HCT116 (cell line): ENCODE data around the gene STX2. TPM values are rescaled to one million over a fixed set of nuclear protein-coding genes. Genes with fewer than 3 reads are reported as not detected.

Source experiments
- ATAC-seq: fragments of 200-7000 bp; cut with Tn5 transposase; 2 replicates; pipeline ENCODE4 v1.9.1; 2020; ENCODE audit warnings: mild to moderate bottlenecking, moderate library complexity
- BruUV-seq: library from RNA; stranded (reverse); fragments of 400-500 nt; replicated peaks from 2 replicates; lab custom pipeline; 2021; lab: Mats Ljungman, UMichigan
- CTCF ChIA-PET: fragments of 300-600 bp; sonication (Branson Sonifier 250); formaldehyde crosslinking; loops from one replicate; lab custom pipeline; 2021; ENCODE audit warnings: antibody characterized with exemption; lab: Charles Lee
- POLR2A ChIA-PET: fragments of 300-600, 350-600 bp; sonication (Branson Sonifier 250); formaldehyde crosslinking; loops from one replicate; lab custom pipeline; 2021; ENCODE audit warnings: antibody characterized with exemption; lab: Charles Lee
- RAD21 ChIA-PET, 2 experiments: fragments of 300-600 bp; sonication (Branson Sonifier 250); formaldehyde crosslinking; loops; one replicate each; lab custom pipeline; 2023; ENCODE audit warnings: low total read pairs in 2 of 2; ENCODE audit not compliant: uncharacterized antibody in 2 of 2, unreplicated experiment in 2 of 2, low non-redundant PET in 1 of 2; lab: Charles Lee
- DNase-seq: peaks from one replicate; pipeline ENCODE4 v3.0.0-alpha.2; 2010; ENCODE audit warnings: low read depth, low spot score
- H2AFZ ChIP-seq: fragments of 200-600 bp; shearing (Covaris generic), sonication (generic); 2 replicates; pipeline ENCODE4 v1.6.1; 2017; ENCODE audit warnings: low read depth, mixed run types, mixed read lengths, antibody characterized with exemption, low read length; ENCODE audit not compliant: poor library complexity, severe bottlenecking
- H3K27ac ChIP-seq: 2 replicates; pipeline ENCODE4 v1.5.1; 2012; ENCODE audit warnings: low read depth, low read length
- H3K27me3 ChIP-seq: fragments of 200-600 bp; sonication (generic); 2 replicates; pipeline ENCODE4 v1.6.1; 2016; ENCODE audit warnings: mixed run types, low read length, mixed read lengths; ENCODE audit not compliant: insufficient read depth
- H3K36me3 ChIP-seq, 2 experiments: fragments of 200-500 bp in 1 of 2; fragments of 200-600 bp in 1 of 2; sonication (Bioruptor generic) in 1 of 2; sonication (generic) in 1 of 2; 2 replicates each; pipeline versions ENCODE4 v1.5.1 to v1.6.1; 2014 to 2016; ENCODE audit warnings: low read length in 2 of 2, inconsistent platforms in 1 of 2, mixed read lengths in 1 of 2, mixed run types in 1 of 2; ENCODE audit not compliant: insufficient read depth in 2 of 2, control insufficient read depth in 1 of 2
- H3K4me1 ChIP-seq, 2 experiments: fragments of 200-600 bp in 1 of 2; sonication (generic) in 1 of 2; 2 replicates each; pipeline versions ENCODE4 v1.5.1 to v1.6.1; 2012 to 2017; ENCODE audit warnings: low read length in 2 of 2, inconsistent platforms in 1 of 2, mild to moderate bottlenecking in 1 of 2, mixed read lengths in 1 of 2, mixed run types in 1 of 2, moderate library complexity in 1 of 2; ENCODE audit not compliant: insufficient read depth in 2 of 2, control insufficient read depth in 1 of 2
- H3K4me2 ChIP-seq: fragments of 200-600 bp; sonication (generic); 2 replicates; pipeline ENCODE4 v1.6.1; 2017; ENCODE audit warnings: mixed run types, low read length, mixed read lengths
- H3K4me3 ChIP-seq, 2 experiments: fragments of 200-600 bp in 1 of 2; sonication (generic) in 1 of 2; replicated peaks in 1 of 2; 2 replicates each; pipeline ENCODE4 v1.5.1; 2011 to 2016; ENCODE audit warnings: low read length in 2 of 2, control low read depth in 1 of 2, low read depth in 1 of 2, mild to moderate bottlenecking in 1 of 2, mixed read lengths in 1 of 2, mixed run types in 1 of 2
- H3K79me2 ChIP-seq: fragments of 200-600 bp; sonication (generic); 2 replicates; pipeline ENCODE4 v1.6.1; 2017; ENCODE audit warnings: mild to moderate bottlenecking, mixed run types, low read length, moderate library complexity, mixed read lengths; ENCODE audit not compliant: insufficient read depth
- H3K9ac ChIP-seq: fragments of 200-600 bp; sonication (generic); 2 replicates; pipeline ENCODE4 v1.6.1; 2016; ENCODE audit warnings: low read length, mixed read lengths
- H3K9me2 ChIP-seq: fragments of 200-600 bp; sonication (generic), shearing (Covaris generic); 2 replicates; pipeline ENCODE4 v1.6.1; 2017; ENCODE audit warnings: mixed run types, mild to moderate bottlenecking, moderate library complexity; ENCODE audit not compliant: insufficient read depth
- H3K9me3 ChIP-seq, 2 experiments: fragments of 200-500 bp in 1 of 2; fragments of 200-600 bp in 1 of 2; sonication (Bioruptor generic) in 1 of 2; sonication (generic) in 1 of 2; 2 replicates each; pipeline ENCODE4 v1.6.1; 2014 to 2017; ENCODE audit warnings: low read length in 2 of 2, mixed read lengths in 2 of 2, inconsistent platforms in 1 of 2, low read depth in 1 of 2, mild to moderate bottlenecking in 1 of 2, mixed run types in 1 of 2, moderate library complexity in 1 of 2; ENCODE audit not compliant: control insufficient read depth in 1 of 2, insufficient read depth in 1 of 2
- H4K20me1 ChIP-seq: fragments of 200-600 bp; sonication (generic), shearing (Covaris generic); 2 replicates; pipeline ENCODE4 v1.6.1; 2017; ENCODE audit warnings: mixed run types, mild to moderate bottlenecking, moderate library complexity; ENCODE audit not compliant: insufficient read depth
- CTCF ChIP-seq, 3 experiments: fragments of 200-600 bp in 1 of 3; sonication (generic) in 1 of 3; IDR thresholded peaks in 2 of 3; conservative IDR thresholded peaks in 1 of 3; 2 replicates each; pipeline ENCODE4 v1.5.1; 2012 to 2017; ENCODE audit warnings: low read depth in 2 of 3, low read length in 2 of 3, antibody characterized with exemption in 1 of 3, borderline replicate concordance in 1 of 3, control low read depth in 1 of 3, mild to moderate bottlenecking in 1 of 3, mixed read lengths in 1 of 3, mixed run types in 1 of 3, moderate library complexity in 1 of 3; ENCODE audit not compliant: insufficient read depth in 1 of 3
- EGR1 ChIP-seq: IDR thresholded peaks from 2 replicates; pipeline ENCODE4 v1.6.1; 2012; ENCODE audit warnings: low read depth
- JUND ChIP-seq: IDR thresholded peaks from 2 replicates; pipeline ENCODE4 v1.6.1; 2012
- MAX ChIP-seq: IDR thresholded peaks from 2 replicates; pipeline ENCODE4 v1.6.1; 2012
- POLR2A ChIP-seq: IDR thresholded peaks from 2 replicates; pipeline ENCODE4 v1.7.0; 2011; ENCODE audit warnings: borderline replicate concordance; ENCODE audit not compliant: insufficient read depth, insufficient read length; ENCODE audit errors: extremely low read depth
- POLR2AphosphoS5 ChIP-seq: IDR thresholded peaks from 2 replicates; pipeline ENCODE4 v1.6.1; 2011; ENCODE audit warnings: mild to moderate bottlenecking, low read depth, low read length, moderate library complexity
- SIN3A ChIP-seq: IDR thresholded peaks from 2 replicates; pipeline ENCODE4 v1.6.1; 2012; ENCODE audit warnings: low read depth
- SP1 ChIP-seq: IDR thresholded peaks from 2 replicates; pipeline ENCODE4 v1.6.1; 2012; ENCODE audit warnings: low read depth
- YY1 ChIP-seq: IDR thresholded peaks from 2 replicates; pipeline ENCODE4 v1.6.1; 2011; ENCODE audit warnings: low read length, low read depth, moderate library complexity, mild to moderate bottlenecking; ENCODE audit not compliant: insufficient replicate concordance; ENCODE audit errors: extremely low read depth
- intact Hi-C: fragments of 100-400 bp; cut with micrococcal nuclease; formaldehyde crosslinking; loops from 2 replicates; pipeline ENCODE4 v1.10.0; 2022
- total RNA-seq: library from RNA; stranded (reverse); gene quantifications from one replicate; pipeline ENCODE4 v1.2.1, GENCODE V29; 2021; ENCODE audit not compliant: unreplicated experiment
- TF ChIP-seq, protein P1 (sequence below): IDR thresholded peaks from 2 replicates; pipeline ENCODE4 v1.6.1; 2012; ENCODE audit warnings: low read depth
- TF ChIP-seq, protein P2 (sequence below): IDR thresholded peaks from 2 replicates; pipeline ENCODE4 v1.6.1; 2011; ENCODE audit warnings: mild to moderate bottlenecking, low read length, moderate library complexity; ENCODE audit not compliant: insufficient replicate concordance; ENCODE audit errors: extremely low read depth

The STX2 gene
- total RNA-seq, 1 experiment from 2014 or later: 19.2 TPM

DNA sequence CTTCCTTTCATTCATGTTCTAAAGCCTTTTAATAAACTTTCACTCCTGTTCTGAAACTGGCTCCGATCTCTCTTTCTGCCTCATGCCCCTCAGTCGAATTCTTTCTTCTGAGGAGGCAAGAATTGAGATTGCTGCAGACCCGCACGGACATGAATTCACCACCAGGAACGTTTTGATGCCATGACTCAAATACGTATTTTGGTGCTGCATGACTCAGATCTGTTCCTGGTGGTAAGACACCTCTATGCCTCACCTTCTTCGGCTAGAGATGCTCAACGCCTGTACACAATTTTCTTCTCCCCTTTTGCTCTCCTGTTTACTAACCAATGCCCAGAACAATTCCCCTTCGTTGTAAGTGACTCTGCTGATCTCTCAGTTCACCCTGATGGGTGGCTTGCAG lies 70.9 kb downstream of the STX2 start:
- Histone ChIP-seq H3K4me1 (peaks cover 0 to 5% of the 10 kb centered on the region in 2 experiments; a peak in 2 of 4 replicates), H3K9ac (no peak overlapping the region), H3K36me3 (no peaks in the 10 kb centered on the region), H3K4me2 (no peak overlapping the region), H3K9me2 (no peaks in the 10 kb centered on the region), H3K27ac (no peak overlapping the region), H4K20me1 (no peaks in the 10 kb centered on the region), H3K27me3 (peaks cover 10% of the 10 kb centered on the region; the same call in 1 of the 2 replicates), H3K9me3 (peaks cover 0 to 6% of the 10 kb centered on the region in 2 experiments; a peak in 1 of 4 replicates), H3K79me2 (no peaks in the 10 kb centered on the region), H2AFZ (no peak overlapping the region), H3K4me3 (no peak overlapping the region)
- CTCF ChIA-PET: no interaction called here
- ATAC-seq (no peak), DNase-seq (no peak)
- TF ChIP-seq SP1 (no peak), JUND (no peak), MAX (no peak), YY1 (no peak), POLR2A (no peak), EGR1 (no peak), CTCF (IDR thresholded peaks at IDR 0.05 in 2 of 3, conservative IDR thresholded peaks at IDR 0.05 in 1 of 3; ENCODE audit: borderline replicate concordance in 1 of 3, insufficient read depth in 1 of 3, low read depth in 2 of 3, low read length in 2 of 3) (no peak), SIN3A (no peak), POLR2AphosphoS5 (no peak)
- TF ChIP-seq, protein P1, sequence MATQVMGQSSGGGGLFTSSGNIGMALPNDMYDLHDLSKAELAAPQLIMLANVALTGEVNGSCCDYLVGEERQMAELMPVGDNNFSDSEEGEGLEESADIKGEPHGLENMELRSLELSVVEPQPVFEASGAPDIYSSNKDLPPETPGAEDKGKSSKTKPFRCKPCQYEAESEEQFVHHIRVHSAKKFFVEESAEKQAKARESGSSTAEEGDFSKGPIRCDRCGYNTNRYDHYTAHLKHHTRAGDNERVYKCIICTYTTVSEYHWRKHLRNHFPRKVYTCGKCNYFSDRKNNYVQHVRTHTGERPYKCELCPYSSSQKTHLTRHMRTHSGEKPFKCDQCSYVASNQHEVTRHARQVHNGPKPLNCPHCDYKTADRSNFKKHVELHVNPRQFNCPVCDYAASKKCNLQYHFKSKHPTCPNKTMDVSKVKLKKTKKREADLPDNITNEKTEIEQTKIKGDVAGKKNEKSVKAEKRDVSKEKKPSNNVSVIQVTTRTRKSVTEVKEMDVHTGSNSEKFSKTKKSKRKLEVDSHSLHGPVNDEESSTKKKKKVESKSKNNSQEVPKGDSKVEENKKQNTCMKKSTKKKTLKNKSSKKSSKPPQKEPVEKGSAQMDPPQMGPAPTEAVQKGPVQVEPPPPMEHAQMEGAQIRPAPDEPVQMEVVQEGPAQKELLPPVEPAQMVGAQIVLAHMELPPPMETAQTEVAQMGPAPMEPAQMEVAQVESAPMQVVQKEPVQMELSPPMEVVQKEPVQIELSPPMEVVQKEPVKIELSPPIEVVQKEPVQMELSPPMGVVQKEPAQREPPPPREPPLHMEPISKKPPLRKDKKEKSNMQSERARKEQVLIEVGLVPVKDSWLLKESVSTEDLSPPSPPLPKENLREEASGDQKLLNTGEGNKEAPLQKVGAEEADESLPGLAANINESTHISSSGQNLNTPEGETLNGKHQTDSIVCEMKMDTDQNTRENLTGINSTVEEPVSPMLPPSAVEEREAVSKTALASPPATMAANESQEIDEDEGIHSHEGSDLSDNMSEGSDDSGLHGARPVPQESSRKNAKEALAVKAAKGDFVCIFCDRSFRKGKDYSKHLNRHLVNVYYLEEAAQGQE: no peak
- TF ChIP-seq, protein P2, sequence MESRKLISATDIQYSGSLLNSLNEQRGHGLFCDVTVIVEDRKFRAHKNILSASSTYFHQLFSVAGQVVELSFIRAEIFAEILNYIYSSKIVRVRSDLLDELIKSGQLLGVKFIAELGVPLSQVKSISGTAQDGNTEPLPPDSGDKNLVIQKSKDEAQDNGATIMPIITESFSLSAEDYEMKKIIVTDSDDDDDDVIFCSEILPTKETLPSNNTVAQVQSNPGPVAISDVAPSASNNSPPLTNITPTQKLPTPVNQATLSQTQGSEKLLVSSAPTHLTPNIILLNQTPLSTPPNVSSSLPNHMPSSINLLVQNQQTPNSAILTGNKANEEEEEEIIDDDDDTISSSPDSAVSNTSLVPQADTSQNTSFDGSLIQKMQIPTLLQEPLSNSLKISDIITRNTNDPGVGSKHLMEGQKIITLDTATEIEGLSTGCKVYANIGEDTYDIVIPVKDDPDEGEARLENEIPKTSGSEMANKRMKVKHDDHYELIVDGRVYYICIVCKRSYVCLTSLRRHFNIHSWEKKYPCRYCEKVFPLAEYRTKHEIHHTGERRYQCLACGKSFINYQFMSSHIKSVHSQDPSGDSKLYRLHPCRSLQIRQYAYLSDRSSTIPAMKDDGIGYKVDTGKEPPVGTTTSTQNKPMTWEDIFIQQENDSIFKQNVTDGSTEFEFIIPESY: no peak
- no TSS peak for BruUV-seq
- RAD21 ChIA-PET: no interaction called here
- POLR2A ChIA-PET: no interaction called here
- intact Hi-C loops: no loop called here
